Trophoblast cell (in vitro differentiated cells and primary cell): ENCODE data around the gene SMURF1.

ENCODE experiments used
- DNase-seq, 2 donors: peaks; one replicate each; pipeline ENCODE4 v3.0.0-alpha.2; 2016
- H2AFZ ChIP-seq: 2 replicates; pipeline ENCODE4 v1.6.1; 2013; ENCODE audit warnings: low read length, moderate library complexity, mild to moderate bottlenecking; ENCODE audit not compliant: insufficient read depth, poor library complexity
- H2AK5ac ChIP-seq: 2 replicates; pipeline ENCODE4 v1.6.1; 2013; ENCODE audit warnings: mild to moderate bottlenecking, low read length
- H2BK120ac ChIP-seq: 2 replicates; pipeline ENCODE4 v1.6.1; 2013; ENCODE audit warnings: low read length, mild to moderate bottlenecking, moderate library complexity; ENCODE audit not compliant: insufficient read depth, poor library complexity
- H2BK12ac ChIP-seq: 2 replicates; pipeline ENCODE4 v1.6.1; 2013; ENCODE audit warnings: mild to moderate bottlenecking, low read length, moderate library complexity
- H2BK5ac ChIP-seq: 2 replicates; pipeline ENCODE4 v1.6.1; 2013; ENCODE audit warnings: low read length, low read depth, moderate library complexity, mild to moderate bottlenecking; ENCODE audit not compliant: poor library complexity
- H3K14ac ChIP-seq: 2 replicates; pipeline ENCODE4 v1.6.1; 2013; ENCODE audit warnings: mild to moderate bottlenecking, low read length
- H3K18ac ChIP-seq: 2 replicates; pipeline ENCODE4 v1.6.1; 2013; ENCODE audit warnings: mild to moderate bottlenecking, low read length
- H3K23ac ChIP-seq: 2 replicates; pipeline ENCODE4 v1.6.1; 2013; ENCODE audit warnings: low read length
- H3K27ac ChIP-seq: 2 replicates; pipeline ENCODE4 v1.5.1; 2013; ENCODE audit warnings: low read depth, mild to moderate bottlenecking, inconsistent platforms, low read length, moderate library complexity
- H3K27me3 ChIP-seq: 2 replicates; pipeline ENCODE4 v1.6.1; 2013; ENCODE audit warnings: inconsistent platforms, mild to moderate bottlenecking, low read length, moderate library complexity; ENCODE audit not compliant: insufficient read depth
- H3K36me3 ChIP-seq, 2 experiments: 1 replicate in 1 of 2; 2 replicates in 1 of 2; pipeline ENCODE4 v1.6.1; 2013; ENCODE audit warnings: low read length in 2 of 2, mild to moderate bottlenecking in 2 of 2, moderate library complexity in 1 of 2; ENCODE audit not compliant: insufficient read depth in 2 of 2, control insufficient read depth in 1 of 2
- H3K4ac ChIP-seq: 2 replicates; pipeline ENCODE4 v1.6.1; 2013; ENCODE audit warnings: low read depth, mild to moderate bottlenecking, low read length, moderate library complexity
- H3K4me1 ChIP-seq, 2 experiments: 1 replicate in 1 of 2; 2 replicates in 1 of 2; pipeline ENCODE4 v1.6.1; 2013; ENCODE audit warnings: low read length in 2 of 2, mild to moderate bottlenecking in 2 of 2, moderate library complexity in 1 of 2; ENCODE audit not compliant: insufficient read depth in 2 of 2, control insufficient read depth in 1 of 2
- H3K4me2 ChIP-seq: 2 replicates; pipeline ENCODE4 v1.6.1; 2013; ENCODE audit warnings: inconsistent platforms, mild to moderate bottlenecking, low read length, moderate library complexity
- H3K4me3 ChIP-seq: 2 replicates; pipeline ENCODE4 v1.5.1; 2013; ENCODE audit warnings: mild to moderate bottlenecking, low read depth, low read length, inconsistent platforms
- H3K79me1 ChIP-seq: one replicate; pipeline ENCODE4 v1.6.1; 2013; ENCODE audit warnings: low read length
- H3K79me2 ChIP-seq: 2 replicates; pipeline ENCODE4 v1.6.1; 2013; ENCODE audit warnings: low read length, mild to moderate bottlenecking; ENCODE audit not compliant: control insufficient read depth, insufficient read depth, poor library complexity
- H3K9ac ChIP-seq: 2 replicates; pipeline ENCODE4 v1.6.1; 2013; ENCODE audit warnings: mild to moderate bottlenecking, low read length
- H3K9me3 ChIP-seq: 2 replicates; pipeline ENCODE4 v1.6.1; 2013; ENCODE audit warnings: low read depth, mild to moderate bottlenecking, control low read depth, inconsistent platforms, low read length; ENCODE audit not compliant: insufficient read depth
- H4K12ac ChIP-seq: 2 replicates; pipeline ENCODE4 v1.6.1; 2013; ENCODE audit warnings: low read depth, mild to moderate bottlenecking, low read length, moderate library complexity
- H4K8ac ChIP-seq: 2 replicates; pipeline ENCODE4 v1.6.1; 2013; ENCODE audit warnings: low read depth, mild to moderate bottlenecking, low read length, moderate library complexity
- H4K91ac ChIP-seq: one replicate; pipeline ENCODE4 v1.6.1; 2013; ENCODE audit warnings: low read depth, mild to moderate bottlenecking, low read length, moderate library complexity
- WGBS: extraction: QIAGEN DNeasy Blood & Tissue Kit; methylation state at CpG from one replicate; pipeline ENCODE4 v1.1.7; 2013; ENCODE audit warnings: missing lambda C conversion rate; ENCODE audit not compliant: insufficient read length, insufficient coverage; ENCODE audit errors: extremely low coverage; 5-methylcytosine and 5-hydroxymethylcytosine counted together

Gene SMURF1

GRCh38 chr7:99021941-99022560, 121.9 kb downstream of the SMURF1 start:
- H3K27me3 ChIP-seq: no peaks in the 10 kb centered on the region
- H3K79me1 ChIP-seq: no peaks in the 10 kb centered on the region
- no peak overlapping the region for H3K4ac ChIP-seq
- no peaks in the 10 kb centered on the region for H3K9me3 ChIP-seq
- H2AK5ac ChIP-seq: no peak overlapping the region
- H3K4me3 ChIP-seq: no peak overlapping the region
- H3K27ac ChIP-seq: no peak overlapping the region
- no peak overlapping the region for H2AFZ ChIP-seq
- no peak overlapping the region for H4K8ac ChIP-seq
- no peak overlapping the region for H2BK120ac ChIP-seq
- no peaks in the 10 kb centered on the region for H3K4me1 ChIP-seq
- H3K4me2 ChIP-seq: no peak overlapping the region
- no peak overlapping the region for H3K9ac ChIP-seq
- no peak overlapping the region for H4K12ac ChIP-seq
- H3K18ac ChIP-seq: no peak overlapping the region
- no peak overlapping the region for H4K91ac ChIP-seq
- H3K36me3 ChIP-seq: peaks cover 4 to 9% of the 10 kb centered on the region in 2 experiments
- no CpG with 5 or more reads among the region's 3 CpGs for WGBS
- no peak for DNase-seq
- H3K14ac ChIP-seq: no peak overlapping the region
- H2BK12ac ChIP-seq: no peak overlapping the region
- H2BK5ac ChIP-seq: no peak overlapping the region
- H3K23ac ChIP-seq: no peak overlapping the region
- H3K79me2 ChIP-seq: no peaks in the 10 kb centered on the region

DNA sequence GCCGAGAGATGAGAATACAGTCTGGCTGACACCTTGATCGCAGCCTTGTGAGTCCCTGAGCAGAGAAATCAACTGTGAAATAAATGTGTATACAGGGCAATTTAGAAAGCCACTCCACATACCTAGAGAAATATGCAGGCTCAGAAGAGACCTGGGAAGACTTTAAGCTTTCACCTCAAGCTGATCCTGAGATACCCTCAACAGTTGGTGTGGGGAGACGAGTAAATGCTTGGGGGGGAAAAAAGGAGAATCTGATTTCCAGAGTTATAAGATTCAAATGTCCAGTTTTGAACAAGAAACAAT, 123.5 kb downstream of the SMURF1 start:
- Histone ChIP-seq H3K27ac (no peak overlapping the region), H3K36me3 (peaks cover 5 to 11% of the 10 kb centered on the region in 2 experiments), H2BK120ac (no peak overlapping the region), H2AK5ac (no peak overlapping the region), H3K79me2 (no peaks in the 10 kb centered on the region), H3K27me3 (no peaks in the 10 kb centered on the region), H3K14ac (no peak overlapping the region), H3K9me3 (no peaks in the 10 kb centered on the region), H3K4me1 (no peaks in the 10 kb centered on the region), H2BK5ac (no peak overlapping the region), H2BK12ac (no peak overlapping the region), H2AFZ (no peak overlapping the region), H3K4me2 (no peak overlapping the region), H3K23ac (no peak overlapping the region), H4K91ac (no peak overlapping the region), H4K8ac (no peak overlapping the region), H3K18ac (no peak overlapping the region), H3K4ac (no peak overlapping the region), H3K4me3 (no peak overlapping the region), H3K9ac (no peak overlapping the region), H4K12ac (no peak overlapping the region), H3K79me1 (no peaks in the 10 kb centered on the region)
- DNase-seq: no peak
- no CpG with 5 or more reads among the region's 3 CpGs for WGBS

DNA sequence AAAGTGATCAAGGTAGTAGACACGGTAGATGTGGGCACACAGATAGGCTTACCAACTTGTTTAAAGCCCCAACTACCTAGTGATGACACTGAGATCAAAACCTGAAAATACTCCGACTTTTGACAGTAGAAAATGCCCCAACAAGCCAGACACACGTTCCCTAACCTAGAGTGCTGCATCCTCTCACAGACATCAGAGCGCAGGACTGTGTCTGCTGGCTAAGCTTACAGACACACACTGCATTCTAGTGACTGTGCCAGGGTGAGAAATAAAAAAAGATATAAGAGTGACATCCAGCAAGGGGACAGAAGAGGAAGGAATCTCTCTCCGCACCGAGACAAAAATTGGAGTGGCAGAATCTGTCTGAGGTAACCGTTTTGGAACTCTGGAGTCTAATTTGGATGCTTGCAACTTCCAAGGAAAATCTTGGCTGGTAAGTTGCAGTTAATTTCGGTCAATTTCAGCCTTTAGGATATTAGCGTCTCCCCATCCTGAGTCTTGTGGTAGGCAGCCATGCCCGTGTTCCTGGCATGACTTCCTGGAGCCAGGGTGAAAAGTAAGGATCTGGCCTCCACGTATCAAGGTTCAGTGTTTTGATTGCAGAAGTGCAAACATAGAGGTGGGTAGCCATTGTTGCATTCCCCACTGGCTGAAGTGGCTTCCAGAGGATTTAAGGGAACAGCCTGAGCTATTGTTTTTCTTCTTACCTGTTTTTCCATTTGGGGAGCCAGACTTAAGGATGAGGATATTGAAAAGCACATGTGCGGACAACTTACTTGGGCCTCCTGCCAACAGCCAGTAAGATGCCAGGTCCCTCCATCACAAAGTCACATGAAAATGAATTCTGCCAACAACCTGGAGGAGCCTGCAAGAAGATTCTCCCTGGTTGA, 124.1 kb downstream of the SMURF1 start:
- Histone ChIP-seq H3K27ac (no peak overlapping the region), H3K4me3 (no peak overlapping the region), H3K4me1 (no peaks in the 10 kb centered on the region), H3K79me2 (no peaks in the 10 kb centered on the region), H4K8ac (no peak overlapping the region), H3K23ac (no peak overlapping the region), H2AFZ (no peak overlapping the region), H2BK5ac (no peak overlapping the region), H3K4me2 (no peak overlapping the region), H2AK5ac (no peak overlapping the region), H3K79me1 (no peaks in the 10 kb centered on the region), H2BK120ac (no peak overlapping the region), H3K18ac (no peak overlapping the region), H3K4ac (no peak overlapping the region), H3K9ac (no peak overlapping the region), H2BK12ac (no peak overlapping the region), H4K91ac (no peak overlapping the region), H3K14ac (no peak overlapping the region), H3K36me3 (peaks cover 8 to 13% of the 10 kb centered on the region in 2 experiments), H3K27me3 (no peaks in the 10 kb centered on the region), H4K12ac (no peak overlapping the region), H3K9me3 (no peaks in the 10 kb centered on the region)
- no CpG with 5 or more reads among the region's 12 CpGs for WGBS
- DNase-seq: no peak

DNA sequence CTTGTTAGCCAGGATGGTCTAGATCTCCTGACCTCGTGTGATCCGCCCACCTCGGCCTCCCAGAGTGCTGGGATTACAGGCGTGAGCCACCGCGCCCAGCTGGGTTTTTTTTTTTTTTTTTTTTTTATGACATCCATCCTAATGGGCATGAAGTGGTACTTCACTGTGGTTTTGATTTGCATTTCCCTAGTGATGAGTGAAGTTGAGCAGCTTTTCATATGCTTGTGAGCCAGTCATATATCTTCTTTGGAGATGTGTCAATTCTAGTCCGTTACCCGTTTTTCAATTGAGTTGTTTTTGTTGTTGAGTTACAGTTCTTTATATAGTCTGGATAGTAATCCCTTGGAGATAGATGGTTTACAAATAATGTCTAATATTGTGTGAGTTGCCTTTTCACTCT, 127.7 kb downstream of the SMURF1 start:
- WGBS: no CpG with 5 or more reads among the region's 8 CpGs
- Histone ChIP-seq H3K36me3 (peaks cover 38 to 46% of the 10 kb centered on the region in 2 experiments), H3K14ac (no peak overlapping the region), H3K79me2 (no peaks in the 10 kb centered on the region), H3K4ac (no peak overlapping the region), H3K27me3 (no peaks in the 10 kb centered on the region), H3K4me3 (no peak overlapping the region), H3K23ac (no peak overlapping the region), H3K4me1 (no peaks in the 10 kb centered on the region), H3K79me1 (no peaks in the 10 kb centered on the region), H3K18ac (no peak overlapping the region), H2BK5ac (no peak overlapping the region), H3K27ac (no peak overlapping the region), H4K91ac (no peak overlapping the region), H2AFZ (no peak overlapping the region), H3K4me2 (no peak overlapping the region), H3K9me3 (peaks cover 3% of the 10 kb centered on the region), H2AK5ac (no peak overlapping the region), H2BK12ac (no peak overlapping the region), H3K9ac (no peak overlapping the region), H2BK120ac (no peak overlapping the region), H4K8ac (no peak overlapping the region), H4K12ac (no peak overlapping the region)
- DNase-seq: no peak
